K562 (cell line): ENCODE measurements around the gene ERBB3. TPM values are rescaled to one million over a fixed set of nuclear protein-coding genes. Genes with fewer than 3 reads are reported as not detected.

Experiments used
- BCOR ChIP-seq: fragments of 450-650 bp; IDR thresholded peaks from 2 replicates; pipeline ENCODE4 v1.6.1; 2016
- CBFA2T3 ChIP-seq: fragments of 450-650 bp; IDR thresholded peaks from 2 replicates; pipeline ENCODE4 v1.6.1; 2017
- CCNT2 ChIP-seq: IDR thresholded peaks from 2 replicates; pipeline ENCODE4 v1.6.1; 2011; ENCODE audit warnings: borderline replicate concordance, low read depth, mild to moderate bottlenecking, moderate library complexity, mixed read lengths, low read length; ENCODE audit not compliant: insufficient read length; ENCODE audit errors: extremely low read depth
- GTF2E2 ChIP-seq: fragments of 200-800 bp; sonication (Bioruptor generic); IDR thresholded peaks from 2 replicates; pipeline ENCODE4 v1.6.1; 2016; ENCODE audit warnings: missing genetic modification characterization, missing compliant biosample characterization
- KDM4B ChIP-seq, 2 experiments: fragments of 450-650 bp in 1 of 2; sonication (generic) in 1 of 2; IDR thresholded peaks; 2 replicates each; pipeline ENCODE4 v1.6.1; 2016 to 2017; ENCODE audit warnings: borderline replicate concordance in 2 of 2, antibody characterized with exemption in 1 of 2, low read depth in 1 of 2, mild to moderate bottlenecking in 1 of 2
- LARP7 ChIP-seq: fragments of 450-650 bp; IDR thresholded peaks from 2 replicates; pipeline ENCODE4 v1.6.1; 2016
- LCOR ChIP-seq: sonication (generic); formaldehyde crosslinking; IDR thresholded peaks from 2 replicates; pipeline ENCODE4 v1.8.0; 2022; ENCODE audit warnings: mild to moderate bottlenecking, missing genetic modification reagents
- NCOR1 ChIP-seq: fragments of 450-650 bp; IDR thresholded peaks from 2 replicates; pipeline ENCODE4 v1.6.1; 2016; ENCODE audit warnings: mild to moderate bottlenecking, moderate library complexity
- NELFE ChIP-seq: IDR thresholded peaks from 2 replicates; pipeline ENCODE4 v1.6.1; 2011; ENCODE audit warnings: mild to moderate bottlenecking; ENCODE audit not compliant: insufficient read depth, insufficient read length
- OTX1 ChIP-seq: fragments of 450-650 bp; formaldehyde crosslinking; IDR thresholded peaks from 2 replicates; pipeline ENCODE4 v1.4.0; 2022; ENCODE audit warnings: mild to moderate bottlenecking
- PHB ChIP-seq: fragments of 250-450 bp; sonication (Bioruptor Pico); IDR thresholded peaks from 2 replicates; pipeline ENCODE4 v1.5.0; 2021
- PHTF2 ChIP-seq: fragments of 250-450 bp; sonication (Bioruptor Pico); IDR thresholded peaks from 2 replicates; pipeline ENCODE4 v1.5.0; 2021; ENCODE audit warnings: mild to moderate bottlenecking
- RBBP5 ChIP-seq: fragments of 200-600 bp; sonication (generic); IDR thresholded peaks from 2 replicates; pipeline ENCODE4 v1.6.1; 2012; ENCODE audit warnings: borderline replicate concordance, mild to moderate bottlenecking, low read length, control low read depth, inconsistent platforms; ENCODE audit not compliant: insufficient read depth, poor library complexity, severe bottlenecking
- RBM39 ChIP-seq: fragments of 200-400 bp; formaldehyde crosslinking; optimal IDR thresholded peaks from 2 replicates; pipeline ENCODE3; 2018; ENCODE audit warnings: low read depth, low read length
- TBL1XR1 ChIP-seq, 2 experiments: IDR thresholded peaks; 2 replicates each; pipeline ENCODE4 v1.6.1; 2012; ENCODE audit warnings: improper control_type of control experiment in 2 of 2, low read length in 2 of 2, mild to moderate bottlenecking in 1 of 2
- ZBTB17 ChIP-seq: fragments of 450-650 bp; formaldehyde crosslinking; IDR thresholded peaks from 2 replicates; pipeline ENCODE4 v1.4.0; 2020; ENCODE audit warnings: mild to moderate bottlenecking
- ZNF75A ChIP-seq: fragments of 450-650 bp; formaldehyde crosslinking; IDR thresholded peaks from 2 replicates; pipeline ENCODE4 v1.4.0; 2020; ENCODE audit warnings: mild to moderate bottlenecking
- polyA plus RNA-seq, 8 experiments: library from polyadenylated mRNA; depleted of rRNA in 4 of 8; stranded (reverse) in 5 of 8; unstranded in 3 of 8; fragments of >200 nt; fragmentation: Nextera tagmentation in 2 of 8; fragmentation: Illumina TruSeq in 1 of 8; extraction: Ambion mirVana in 2 of 8; extraction: Trizol in 1 of 8; gene quantifications; 2 replicates each; pipeline versions ENCODE4 v1.2.1 to v1.2.3, GENCODE V29; 2011 to 2014; ENCODE audit warnings: inconsistent platforms in 1 of 8, missing spikeins in 1 of 8
- total RNA-seq, 7 experiments: library from RNA; depleted of rRNA in 6 of 7; stranded (reverse); fragments of >200 nt in 6 of 7; fragmentation: Illumina TruSeq in 2 of 7; extraction: Trizol in 2 of 7; gene quantifications; 2 replicates each; pipeline versions ENCODE4 v1.2.1 to v1.2.3, GENCODE V29; 2011 to 2021; ENCODE audit warnings: low replicate concordance in 1 of 7
- TF ChIP-seq, protein P1 (sequence below): fragments of 450-650 bp; IDR thresholded peaks from 2 replicates; pipeline ENCODE4 v1.6.1; 2016; ENCODE audit warnings: antibody characterized with exemption
- TF ChIP-seq, protein P2 (sequence below): sonication (generic); formaldehyde crosslinking; IDR thresholded peaks from 2 replicates; pipeline ENCODE4 v1.8.0; 2023; ENCODE audit warnings: mild to moderate bottlenecking, missing genetic modification reagents
- TF ChIP-seq, protein P3 (sequence below): fragments of 250-450 bp; sonication (Bioruptor Pico); IDR thresholded peaks from 2 replicates; pipeline ENCODE4 v1.9.0; 2021; ENCODE audit warnings: mild to moderate bottlenecking
- TF ChIP-seq, protein P4 (sequence below): fragments of 200-800 bp; sonication (Bioruptor generic); IDR thresholded peaks from 2 replicates; pipeline ENCODE4 v1.6.1; 2017; ENCODE audit warnings: missing genetic modification characterization, missing compliant biosample characterization
- TF ChIP-seq, protein P5 (sequence below): fragments of 450-650 bp; IDR thresholded peaks from 2 replicates; pipeline ENCODE4 v1.6.1; 2017; ENCODE audit warnings: antibody characterized with exemption

ERBB3 gene
- total and polyA plus RNA-seq, 9 of the 15 experiments (the other 6 are each of a cell fraction or from before 2014, with no cell fraction given): 1.5 to 5.4 (median 3.8) TPM

GRCh38 chr12:56041552-56042429 is 38.2 kb upstream of the ERBB3 start, which contains the start of gene RPS26 (continued):
- TF ChIP-seq NELFE (peak; percentile 51), ZBTB17 (peak; percentile 86), CBFA2T3 (no peak; the same call in 1 of the 2 replicates), TBL1XR1 (IDR thresholded peaks at IDR 0.05; ENCODE audit: low read length in 2 of 2) (0 out of 4 replicates have a peak, but pooled peaks of 1 of the 2 experiments have one; percentile 31), CCNT2 (no peak), NCOR1 (peak; percentile 51), RBM39 (peak; percentile 94), LARP7 (no peak; the same call in 1 of the 2 replicates), BCOR (peak; percentile 75), PHTF2 (0 out of 2 replicates have a peak, but pooled peaks have one; percentile 27), OTX1 (CRISPR knock-in tag) (peak; percentile 67), GTF2E2 (peak; percentile 95; the same call in 1 of the 2 replicates), PHB (CRISPR knock-in tag) (0 out of 2 replicates have a peak, but pooled peaks have one; percentile 65), ZNF75A (no peak), LCOR (no peak), KDM4B (IDR thresholded peaks at IDR 0.05; ENCODE audit: borderline replicate concordance in 2 of 2, low read depth in 1 of 2) (peak in 1 of 2 experiments; percentile 91; a peak in 2 of 4 replicates), RBBP5 (peak; percentile 75)
- TF ChIP-seq, protein P1, sequence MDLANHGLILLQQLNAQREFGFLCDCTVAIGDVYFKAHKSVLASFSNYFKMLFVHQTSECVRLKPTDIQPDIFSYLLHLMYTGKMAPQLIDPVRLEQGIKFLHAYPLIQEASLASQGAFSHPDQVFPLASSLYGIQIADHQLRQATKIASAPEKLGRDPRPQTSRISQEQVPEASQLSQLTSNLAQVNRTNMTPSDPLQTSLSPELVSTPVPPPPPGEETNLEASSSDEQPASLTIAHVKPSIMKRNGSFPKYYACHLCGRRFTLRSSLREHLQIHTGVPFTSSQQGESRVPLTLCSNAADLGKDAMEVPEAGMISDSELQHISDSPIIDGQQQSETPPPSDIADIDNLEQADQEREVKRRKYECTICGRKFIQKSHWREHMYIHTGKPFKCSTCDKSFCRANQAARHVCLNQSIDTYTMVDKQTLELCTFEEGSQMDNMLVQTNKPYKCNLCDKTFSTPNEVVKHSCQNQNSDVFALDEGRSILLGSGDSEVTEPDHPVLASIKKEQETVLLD: peak; percentile 89
- TF ChIP-seq, protein P2, sequence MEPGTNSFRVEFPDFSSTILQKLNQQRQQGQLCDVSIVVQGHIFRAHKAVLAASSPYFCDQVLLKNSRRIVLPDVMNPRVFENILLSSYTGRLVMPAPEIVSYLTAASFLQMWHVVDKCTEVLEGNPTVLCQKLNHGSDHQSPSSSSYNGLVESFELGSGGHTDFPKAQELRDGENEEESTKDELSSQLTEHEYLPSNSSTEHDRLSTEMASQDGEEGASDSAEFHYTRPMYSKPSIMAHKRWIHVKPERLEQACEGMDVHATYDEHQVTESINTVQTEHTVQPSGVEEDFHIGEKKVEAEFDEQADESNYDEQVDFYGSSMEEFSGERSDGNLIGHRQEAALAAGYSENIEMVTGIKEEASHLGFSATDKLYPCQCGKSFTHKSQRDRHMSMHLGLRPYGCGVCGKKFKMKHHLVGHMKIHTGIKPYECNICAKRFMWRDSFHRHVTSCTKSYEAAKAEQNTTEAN (CRISPR knock-in tag): no peak
- TF ChIP-seq, protein P3, sequence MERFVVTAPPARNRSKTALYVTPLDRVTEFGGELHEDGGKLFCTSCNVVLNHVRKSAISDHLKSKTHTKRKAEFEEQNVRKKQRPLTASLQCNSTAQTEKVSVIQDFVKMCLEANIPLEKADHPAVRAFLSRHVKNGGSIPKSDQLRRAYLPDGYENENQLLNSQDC (CRISPR knock-in tag): 0 out of 2 replicates have a peak, but pooled peaks have one; percentile 22
- TF ChIP-seq, protein P4, sequence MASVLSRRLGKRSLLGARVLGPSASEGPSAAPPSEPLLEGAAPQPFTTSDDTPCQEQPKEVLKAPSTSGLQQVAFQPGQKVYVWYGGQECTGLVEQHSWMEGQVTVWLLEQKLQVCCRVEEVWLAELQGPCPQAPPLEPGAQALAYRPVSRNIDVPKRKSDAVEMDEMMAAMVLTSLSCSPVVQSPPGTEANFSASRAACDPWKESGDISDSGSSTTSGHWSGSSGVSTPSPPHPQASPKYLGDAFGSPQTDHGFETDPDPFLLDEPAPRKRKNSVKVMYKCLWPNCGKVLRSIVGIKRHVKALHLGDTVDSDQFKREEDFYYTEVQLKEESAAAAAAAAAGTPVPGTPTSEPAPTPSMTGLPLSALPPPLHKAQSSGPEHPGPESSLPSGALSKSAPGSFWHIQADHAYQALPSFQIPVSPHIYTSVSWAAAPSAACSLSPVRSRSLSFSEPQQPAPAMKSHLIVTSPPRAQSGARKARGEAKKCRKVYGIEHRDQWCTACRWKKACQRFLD (CRISPR knock-in tag): peak; percentile 97
- TF ChIP-seq, protein P5, sequence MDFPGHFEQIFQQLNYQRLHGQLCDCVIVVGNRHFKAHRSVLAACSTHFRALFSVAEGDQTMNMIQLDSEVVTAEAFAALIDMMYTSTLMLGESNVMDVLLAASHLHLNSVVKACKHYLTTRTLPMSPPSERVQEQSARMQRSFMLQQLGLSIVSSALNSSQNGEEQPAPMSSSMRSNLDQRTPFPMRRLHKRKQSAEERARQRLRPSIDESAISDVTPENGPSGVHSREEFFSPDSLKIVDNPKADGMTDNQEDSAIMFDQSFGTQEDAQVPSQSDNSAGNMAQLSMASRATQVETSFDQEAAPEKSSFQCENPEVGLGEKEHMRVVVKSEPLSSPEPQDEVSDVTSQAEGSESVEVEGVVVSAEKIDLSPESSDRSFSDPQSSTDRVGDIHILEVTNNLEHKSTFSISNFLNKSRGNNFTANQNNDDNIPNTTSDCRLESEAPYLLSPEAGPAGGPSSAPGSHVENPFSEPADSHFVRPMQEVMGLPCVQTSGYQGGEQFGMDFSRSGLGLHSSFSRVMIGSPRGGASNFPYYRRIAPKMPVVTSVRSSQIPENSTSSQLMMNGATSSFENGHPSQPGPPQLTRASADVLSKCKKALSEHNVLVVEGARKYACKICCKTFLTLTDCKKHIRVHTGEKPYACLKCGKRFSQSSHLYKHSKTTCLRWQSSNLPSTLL: no peak
